Smooth muscle cell (in vitro differentiated cells): ENCODE data around the gene RALB. TPM values are rescaled to one million over a fixed set of nuclear protein-coding genes. Genes with fewer than 3 reads are reported as not detected.

Experiments used
- DNase-seq: peaks from one replicate; lab custom pipeline; 2025; ENCODE audit not compliant: unreplicated experiment; lab: John Stamatoyannopoulos, UW
- H2AFZ ChIP-seq: fragments of 200-600 bp; sonication (generic); 2 replicates; pipeline ENCODE4 v1.6.0; 2016; ENCODE audit warnings: antibody characterized with exemption, low read depth, mild to moderate bottlenecking
- H3F3A ChIP-seq: fragments of 200-600 bp; sonication (generic); 2 replicates; pipeline ENCODE4 v1.6.0; 2017; ENCODE audit warnings: antibody characterized with exemption, low read depth
- H3K27ac ChIP-seq: fragments of 200-600 bp; sonication (generic); 2 replicates; pipeline ENCODE4 v1.5.1; 2016; ENCODE audit warnings: low read depth, mild to moderate bottlenecking
- H3K27me3 ChIP-seq: fragments of 200-600 bp; sonication (generic); 2 replicates; pipeline ENCODE4 v1.6.1; 2016; ENCODE audit warnings: low read depth, mild to moderate bottlenecking
- H3K36me3 ChIP-seq: fragments of 200-600 bp; sonication (generic); 2 replicates; pipeline ENCODE4 v1.5.1; 2016; ENCODE audit warnings: low read depth
- H3K4me1 ChIP-seq: fragments of 200-600 bp; sonication (generic); 2 replicates; pipeline ENCODE4 v1.5.1; 2016; ENCODE audit warnings: low read depth
- H3K4me2 ChIP-seq: fragments of 200-600 bp; sonication (generic); 2 replicates; pipeline ENCODE4 v1.6.0; 2016; ENCODE audit warnings: mild to moderate bottlenecking
- H3K4me3 ChIP-seq: fragments of 200-600 bp; sonication (generic); 2 replicates; pipeline ENCODE4 v1.5.1; 2016; ENCODE audit warnings: mild to moderate bottlenecking
- H3K79me2 ChIP-seq: fragments of 200-600 bp; sonication (generic); 2 replicates; pipeline ENCODE4 v1.6.0; 2016; ENCODE audit warnings: low read depth, mild to moderate bottlenecking
- H3K9ac ChIP-seq: fragments of 200-600 bp; sonication (generic); 2 replicates; pipeline ENCODE4 v1.6.0; 2016; ENCODE audit warnings: low read depth
- H3K9me3 ChIP-seq: fragments of 200-600 bp; sonication (generic); replicated peaks from 2 replicates; pipeline ENCODE4 v1.5.1; 2016; ENCODE audit warnings: low read depth
- H4K20me1 ChIP-seq: fragments of 200-600 bp; sonication (generic); 2 replicates; pipeline ENCODE4 v1.6.0; 2016; ENCODE audit warnings: low read depth
- CTCF ChIP-seq: fragments of 200-600 bp; sonication (generic); IDR thresholded peaks from 2 replicates; pipeline ENCODE4 v1.5.1; 2017; ENCODE audit warnings: borderline replicate concordance, mild to moderate bottlenecking, antibody characterized with exemption; ENCODE audit not compliant: insufficient read depth, poor library complexity, severe bottlenecking
- WGBS: methylation state at CpG from one replicate; pipeline ENCODE4 v1.1.7; 2016; ENCODE audit warnings: low lambda C conversion rate; 5-methylcytosine and 5-hydroxymethylcytosine counted together
- polyA plus RNA-seq: library from polyadenylated mRNA; unstranded; fragments of >200 nt; fragmentation: Nextera tagmentation; extraction: Ambion mirVana; gene quantifications from 2 replicates; pipeline ENCODE4 v1.2.1, GENCODE V29; 2016
- total RNA-seq: library from RNA; depleted of rRNA; stranded (reverse); fragments of >200 nt; gene quantifications from 2 replicates; pipeline ENCODE4 v1.2.3, GENCODE V29; 2014

Gene RALB
- total and polyA plus RNA-seq, 2 experiments from 2014 or later: 69.9 to 73.4 TPM

GRCh38 chr2:120321721-120322284 lies 69.2 kb downstream of the RALB start:
- Histone ChIP-seq H3K79me2 (no peaks in the 10 kb centered on the region), H3K36me3 (no peaks in the 10 kb centered on the region), H3K4me2 (no peak overlapping the region), H4K20me1 (no peaks in the 10 kb centered on the region), H3K9ac (no peak overlapping the region), H3K27ac (no peak overlapping the region), H3K4me1 (no peaks in the 10 kb centered on the region), H3K4me3 (no peak overlapping the region), H3F3A (no peaks in the 10 kb centered on the region), H3K9me3 (no peaks in the 10 kb centered on the region), H3K27me3 (peaks cover 8% of the 10 kb centered on the region), H2AFZ (no peak overlapping the region)
- DNase-seq: no peak
- no peak for TF ChIP-seq CTCF
- WGBS: 90% methylated on average over 10 of the region's 10 CpGs

GRCh38 chr2:120322329-120322728 lies 69.7 kb downstream of the RALB start:
- no peak overlapping the region for H2AFZ ChIP-seq
- H3K9me3 ChIP-seq: no peaks in the 10 kb centered on the region
- no peak overlapping the region for H3K27ac ChIP-seq
- no peak for DNase-seq
- no peak for TF ChIP-seq CTCF
- H3K9ac ChIP-seq: no peak overlapping the region
- no peak overlapping the region for H3K4me2 ChIP-seq
- no peak overlapping the region for H3K4me3 ChIP-seq
- H4K20me1 ChIP-seq: no peaks in the 10 kb centered on the region
- no peaks in the 10 kb centered on the region for H3F3A ChIP-seq
- WGBS: 95% methylated on average over 7 of the region's 7 CpGs
- H3K36me3 ChIP-seq: no peaks in the 10 kb centered on the region
- peaks cover 8% of the 10 kb centered on the region for H3K27me3 ChIP-seq
- no peaks in the 10 kb centered on the region for H3K79me2 ChIP-seq
- no peaks in the 10 kb centered on the region for H3K4me1 ChIP-seq

GRCh38 chr2:120323214-120323613 lies 70.6 kb downstream of the RALB start:
- no peak overlapping the region for H3K4me2 ChIP-seq
- no peak overlapping the region for H2AFZ ChIP-seq
- H3K9ac ChIP-seq: no peak overlapping the region
- no peak overlapping the region for H3K27ac ChIP-seq
- no peaks in the 10 kb centered on the region for H3K9me3 ChIP-seq
- H3K4me1 ChIP-seq: no peaks in the 10 kb centered on the region
- peaks cover 8% of the 10 kb centered on the region for H3K27me3 ChIP-seq
- no peaks in the 10 kb centered on the region for H4K20me1 ChIP-seq
- no peak for DNase-seq
- H3K36me3 ChIP-seq: no peaks in the 10 kb centered on the region
- 90% methylated on average over 10 of the region's 10 CpGs for WGBS
- no peak for TF ChIP-seq CTCF
- H3F3A ChIP-seq: no peaks in the 10 kb centered on the region
- H3K79me2 ChIP-seq: no peaks in the 10 kb centered on the region
- H3K4me3 ChIP-seq: no peak overlapping the region

- Histone ChIP-seq H3K9ac (no peak overlapping the region), H3K79me2 (no peaks in the 10 kb centered on the region), H3K4me1 (no peaks in the 10 kb centered on the region), H3K36me3 (no peaks in the 10 kb centered on the region), H3K4me2 (no peak overlapping the region), H3K27me3 (peaks cover 8% of the 10 kb centered on the region), H3F3A (no peaks in the 10 kb centered on the region), H3K27ac (no peak overlapping the region), H4K20me1 (no peaks in the 10 kb centered on the region), H3K9me3 (no peaks in the 10 kb centered on the region), H3K4me3 (no peak overlapping the region), H2AFZ (no peak overlapping the region)
- DNase-seq: no peak
- no peak for TF ChIP-seq CTCF
- 65% methylated on average over 9 of the region's 10 CpGs for WGBS
Observed at GRCh38 chr2:120323807-120324399, 71.3 kb downstream of the RALB start.
